HFFc6 (cell line): Measurements from ENCODE around the gene A1CF. TPM values are rescaled to one million over a fixed set of nuclear protein-coding genes. Genes with fewer than 3 reads are reported as not detected.

Experiments
- DNase-seq: peaks from one replicate; pipeline ENCODE4 v3.0.0-alpha.2; 2018
- H3K27ac Mint-ChIP-seq: 2 replicates; pipeline ENCODE4 v1.8.0; 2020; ENCODE audit warnings: mild to moderate bottlenecking, mixed read lengths
- H3K27me3 Mint-ChIP-seq: 2 replicates; pipeline ENCODE4 v1.8.0; 2021; ENCODE audit warnings: mild to moderate bottlenecking, moderate library complexity, mixed read lengths; ENCODE audit not compliant: insufficient read depth
- H3K36me3 Mint-ChIP-seq: 2 replicates; pipeline ENCODE4 v1.8.0; 2021; ENCODE audit warnings: low read depth, mixed read lengths
- H3K4me1 Mint-ChIP-seq: 2 replicates; pipeline ENCODE4 v1.8.0; 2020; ENCODE audit warnings: low read depth, mixed read lengths
- H3K4me3 Mint-ChIP-seq: 2 replicates; pipeline ENCODE4 v1.8.0; 2020; ENCODE audit warnings: mild to moderate bottlenecking, moderate library complexity, mixed read lengths
- H3K9me3 Mint-ChIP-seq: 2 replicates; pipeline ENCODE4 v1.8.0; 2020; ENCODE audit warnings: mild to moderate bottlenecking, mixed read lengths
- CTCF ChIP-seq: fragments of 200-600 bp; sonication (generic); IDR thresholded peaks from 2 replicates; pipeline ENCODE4 v1.5.0; 2021; ENCODE audit warnings: antibody characterized with exemption, mild to moderate bottlenecking
- total RNA-seq, 6 experiments: library from RNA; stranded (reverse); fragmentation: NEBNext Ultra II Directional; extraction: Animal tissue kit (Norgen Biotek cat#: 25700); gene quantifications; 2 replicates in 1 of 6; 3 replicates in 5 of 6; pipeline ENCODE4 v1.2.3, GENCODE V29; 2021

A1CF gene
- total RNA-seq, 6 experiments from 2014 or later = not detected

- Mint-ChIP-seq H3K36me3 (no peaks in the 10 kb centered on the region), H3K27me3 (peaks cover 11% of the 10 kb centered on the region), H3K9me3 (no peaks in the 10 kb centered on the region), H3K4me3 (no peak overlapping the region), H3K27ac (no peak overlapping the region), H3K4me1 (no peaks in the 10 kb centered on the region)
- no peak for TF ChIP-seq CTCF
- DNase-seq = no peak
Measured at GRCh38 chr10:50830066-50830465, 55.4 kb downstream of the A1CF start.

DNA sequence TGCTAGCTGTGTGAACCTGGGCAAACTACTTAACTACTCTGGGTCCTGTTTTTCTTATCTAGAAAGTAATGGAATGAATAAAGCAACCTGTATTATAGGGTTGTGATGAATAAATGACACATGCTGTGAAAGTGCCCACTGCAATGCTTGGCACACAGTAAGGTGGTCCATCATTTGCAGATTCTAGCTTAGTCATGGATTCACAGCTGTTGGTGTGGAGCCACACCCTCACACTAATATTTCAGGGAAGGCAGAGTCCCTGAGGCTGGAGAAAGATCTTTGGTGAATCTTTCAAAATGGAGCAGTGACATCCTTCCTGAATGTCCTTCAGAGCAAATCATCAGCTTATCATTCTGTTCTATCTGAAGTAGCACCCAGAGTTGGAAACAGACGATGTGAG lies 60.6 kb downstream of the A1CF start:
- Mint-ChIP-seq H3K36me3 (no peaks in the 10 kb centered on the region), H3K27ac (no peak overlapping the region), H3K27me3 (peaks cover 12% of the 10 kb centered on the region), H3K4me1 (no peaks in the 10 kb centered on the region), H3K9me3 (no peaks in the 10 kb centered on the region), H3K4me3 (no peak overlapping the region)
- DNase-seq = no peak
- TF ChIP-seq CTCF = no peak

DNA sequence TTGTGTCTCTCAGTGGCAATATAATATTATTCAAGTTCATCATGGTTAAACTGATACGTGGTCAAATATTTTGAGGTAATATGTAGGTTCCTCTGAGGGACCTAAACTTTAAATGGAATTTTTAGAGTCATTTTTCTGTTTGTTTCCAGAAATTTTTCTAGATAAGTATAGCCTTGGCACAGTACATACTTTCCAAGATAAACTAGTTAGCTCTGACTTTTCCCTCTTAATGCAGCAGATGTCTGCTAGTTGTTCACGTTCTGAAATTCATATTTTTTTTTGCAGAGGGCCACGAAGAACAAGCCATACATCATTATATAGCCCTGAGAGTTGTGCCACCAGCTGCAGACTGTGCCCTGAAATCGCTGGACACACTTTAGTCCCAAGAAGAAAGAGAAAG lies 61.6 kb downstream of the A1CF start:
- no peak overlapping the region for H3K4me3 Mint-ChIP-seq
- DNase-seq = no peak
- H3K4me1 Mint-ChIP-seq = no peaks in the 10 kb centered on the region
- no peak for TF ChIP-seq CTCF
- no peaks in the 10 kb centered on the region for H3K36me3 Mint-ChIP-seq
- H3K27me3 Mint-ChIP-seq = peaks cover 16% of the 10 kb centered on the region
- H3K27ac Mint-ChIP-seq = no peak overlapping the region
- no peaks in the 10 kb centered on the region for H3K9me3 Mint-ChIP-seq

DNA sequence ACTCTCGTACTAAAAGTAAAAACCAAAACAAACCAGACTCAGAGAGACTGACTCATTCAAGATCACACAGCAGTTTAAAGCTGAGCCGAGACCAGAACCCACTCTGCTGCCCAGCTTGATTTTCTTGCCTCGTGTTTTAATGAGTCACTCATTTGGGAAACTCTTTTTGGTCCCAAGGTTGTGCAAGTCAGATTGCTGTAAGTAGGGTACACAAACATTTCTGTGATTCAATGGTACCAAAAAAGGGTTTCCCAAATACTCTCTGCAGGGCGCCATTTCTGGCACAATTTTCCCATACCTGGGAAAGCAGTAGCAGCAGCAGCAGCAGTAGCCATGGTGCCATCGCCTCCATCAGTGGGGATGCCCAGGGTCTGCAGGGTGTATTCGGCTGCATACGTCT lies 75.8 kb downstream of the A1CF start:
- Mint-ChIP-seq H3K9me3 (no peaks in the 10 kb centered on the region), H3K27ac (no peak overlapping the region), H3K4me3 (no peak overlapping the region), H3K27me3 (peaks cover 14% of the 10 kb centered on the region), H3K4me1 (no peaks in the 10 kb centered on the region), H3K36me3 (no peaks in the 10 kb centered on the region)
- no peak for DNase-seq
- no peak for TF ChIP-seq CTCF

GRCh38 chr10:50807851-50808776 lies 77.3 kb downstream of the A1CF start:
- Mint-ChIP-seq H3K27ac (peak overlapping the region; percentile 36; the same call in 1 of the 2 replicates), H3K4me3 (no peak overlapping the region), H3K27me3 (peaks cover 12% of the 10 kb centered on the region), H3K4me1 (no peaks in the 10 kb centered on the region), H3K9me3 (no peaks in the 10 kb centered on the region), H3K36me3 (no peaks in the 10 kb centered on the region)
- no peak for TF ChIP-seq CTCF
- peak; percentile 25 for DNase-seq
